D721Med (cell line): ENCODE data around the gene SS18L1.

Source experiments
- DNase-seq: peaks from one replicate; pipeline ENCODE4 v3.0.0; 2011; ENCODE audit warnings: low spot score; ENCODE audit not compliant: insufficient read length
- FAIRE-seq: peaks from 2 replicates; lab custom pipeline; 2011; peaks lifted over from hg19 to GRCh38; lab: Jason Lieb, UNC
- CTCF ChIP-seq: IDR thresholded peaks from 2 replicates; pipeline ENCODE4 v1.5.1; 2012; ENCODE audit warnings: mild to moderate bottlenecking, control low read depth; ENCODE audit not compliant: insufficient read depth; ENCODE audit errors: missing control alignments

The SS18L1 gene

GRCh38 chr20:62179162-62179504 is 35.6 kb downstream of the SS18L1 start:
- DNase-seq = no peak
- no peak for TF ChIP-seq CTCF
- FAIRE-seq = no peak

- TF ChIP-seq CTCF = no peak
- no peak for DNase-seq
- FAIRE-seq = no peak
Observed at GRCh38 chr20:62181808-62182207, 38.2 kb downstream of the SS18L1 start.

GRCh38 chr20:62182469-62183425 is 39.2 kb downstream of the SS18L1 start, which contains the start of gene MTG2:
Gene MTG2, plus strand, starts transcription at chr20:62183028. Its CDS starts 10,393 bp downstream, at chr20:62193421.
- no peak for TF ChIP-seq CTCF
- FAIRE-seq = no peak
- peak; percentile 98 for DNase-seq

GRCh38 chr20:62183426-62184142 is 40.0 kb downstream of the SS18L1 start:
- FAIRE-seq = no peak
- no peak for TF ChIP-seq CTCF
- no peak for DNase-seq

GRCh38 chr20:62186096-62186426 is 42.5 kb downstream of the SS18L1 start:
- no peak for TF ChIP-seq CTCF
- DNase-seq (no peak), FAIRE-seq (no peak)

GRCh38 chr20:62186887-62187866 is 43.6 kb downstream of the SS18L1 start:
- TF ChIP-seq CTCF = no peak
- DNase-seq = no peak

More at GRCh38 chr20:62186887-62187866, 43.6 kb downstream of the SS18L1 start:
- FAIRE-seq = no peak
